Pancreas (tissue), 10 donors: ENCODE results near the gene RNF41. TPM values are rescaled to one million over a fixed set of nuclear protein-coding genes. Genes with fewer than 3 reads are reported as not detected.

Experiments used
- ATAC-seq, 4 donors: fragments of 200-7000 bp; cut with Tn5 transposase; one replicate each; pipeline versions ENCODE4 v1.8.0 to v1.9.1; 2020; ENCODE audit warnings: mild to moderate bottlenecking in 4 of 4, moderate library complexity in 4 of 4
- DNase-seq, 6 donors: peaks; one replicate each; pipeline ENCODE4 v3.0.0-alpha.2; 2020
- FAIRE-seq: peaks from 2 replicates; lab custom pipeline; 2012; peaks lifted over from hg19 to GRCh38; lab: Jason Lieb, UNC
- H3K27ac ChIP-seq, 4 donors: fragments of 200-600 bp; sonication (generic); 1 replicate in 3 of 4; 2 replicates in 1 of 4; pipeline versions ENCODE4 v1.5.0 to v1.8.0; 2020
- H3K27me3 ChIP-seq, 4 donors: fragments of 200-600 bp; one replicate each; pipeline ENCODE4 v1.8.0; 2021
- H3K36me3 ChIP-seq, 3 donors: fragments of 200-600 bp; sonication (generic) in 1 of 3; one replicate each; pipeline versions ENCODE4 v1.5.0 to v1.8.0; 2020 to 2021
- H3K4me1 ChIP-seq, 3 donors: fragments of 200-600 bp; one replicate each; pipeline ENCODE4 v1.8.0; 2021
- H3K4me3 ChIP-seq, 4 donors: fragments of 200-600 bp; sonication (generic) in 2 of 4; one replicate each; pipeline versions ENCODE4 v1.5.0 to v1.8.0; 2020 to 2021
- H3K9me3 ChIP-seq, 4 donors: fragments of 200-600 bp; one replicate each; pipeline ENCODE4 v1.8.0; 2021
- CTCF ChIP-seq, 4 donors: fragments of 200-600 bp; sonication (generic) in 3 of 4; IDR thresholded peaks; one replicate each; pipeline versions ENCODE4 v1.5.0 to v1.8.0; 2021; ENCODE audit warnings: antibody characterized with exemption in 4 of 4
- WGBS, 2 donors: extraction: QIAGEN DNeasy Blood & Tissue Kit; methylation state at CpG; one replicate each; pipeline ENCODE4 v1.1.7; 2013; 5-methylcytosine and 5-hydroxymethylcytosine counted together
- intact Hi-C, 3 donors: fragments of 100-400 bp; cut with DNase I; formaldehyde crosslinking; loops; one replicate each; pipeline versions ENCODE4 v1.11.1 to v1.14.2; 2022
- polyA plus RNA-seq, 2 donors: library from polyadenylated mRNA; stranded (reverse); fragments of 200-250 nt; gene quantifications; one replicate each; pipeline ENCODE4 v1.2.3, GENCODE V29; 2013
- total RNA-seq, 6 donors: library from RNA; stranded (reverse); fragmentation: NEBNext Ultra II Directional in 4 of 6; extraction: Animal tissue kit (Norgen Biotek cat#: 25700) in 4 of 6; gene quantifications; one replicate each; pipeline versions ENCODE4 v1.2.1 to v1.2.4, GENCODE V29; 2021 to 2023
- donor health status: healthy with polysubstance abuse.
- donor health status: DM: no; HTN: no; CAD: no; lungs with moderate emphysema.
- donor health status: DM: no; HTN: no; CAD: no.
- donor health status: control.
- donor health status: control.
- donor health status: Bipolar disorder and iron deficiency.
- donor health status: DM: yes; HTN: yes; CAD: no.
- donor health status: DM: no; HTN: no; CAD: no.
- donor health status: DM: no; HTN: no; CAD: no.
- donor health status: DM: yes; HTN: yes; CAD: no.

Gene RNF41
- total and polyA plus RNA-seq, 8 donors = 6.8 to 21.9 (median 15.9) TPM

- Histone ChIP-seq H3K27me3 (no peaks in the 10 kb centered on the region), H3K36me3 (no peaks in the 10 kb centered on the region), H3K4me1 (peaks cover 0 to 28% (median 10%) of the 10 kb centered on the region in 3 donors), H3K4me3 (peak overlapping the region; percentile 42 to 69 (median 62)), H3K27ac (peak overlapping the region; percentile 89 to 99 (median 98)), H3K9me3 (no peaks in the 10 kb centered on the region)
- no peak for TF ChIP-seq CTCF (IDR thresholded peaks at IDR 0.05)
- 5 to 8% methylated on average over 10 of the region's 10 CpGs for WGBS, 2 donors
- FAIRE-seq (no peak), DNase-seq (no peak), ATAC-seq (no peak)
- intact Hi-C loops = no loop called here
Measured at GRCh38 chr12:56220611-56221231, 1.0 kb downstream of the RNF41 start.

GRCh38 chr12:56219840-56220239 is 1.9 kb downstream of the RNF41 start:
- Histone ChIP-seq H3K4me3 (no peak overlapping the region), H3K9me3 (no peaks in the 10 kb centered on the region), H3K27ac (no peak overlapping the region), H3K36me3 (peaks cover 0 to 6% (median 1%) of the 10 kb centered on the region in 3 donors), H3K4me1 (peaks cover 0 to 25% (median 10%) of the 10 kb centered on the region in 3 donors), H3K27me3 (no peaks in the 10 kb centered on the region)
- FAIRE-seq (no peak), DNase-seq (no peak), ATAC-seq (no peak)
- 84 to 85% methylated on average over 9 of the region's 9 CpGs for WGBS, 2 donors
- TF ChIP-seq CTCF (IDR thresholded peaks at IDR 0.05) = no peak
- intact Hi-C loops = no loop called here

GRCh38 chr12:56216461-56216860 is 5.3 kb downstream of the RNF41 start:
- Histone ChIP-seq H3K27ac (no peak overlapping the region), H3K36me3 (peaks cover 0 to 38% (median 25%) of the 10 kb centered on the region in 3 donors)
- intact Hi-C loops = no loop called here

GRCh38 chr12:56213878-56214277 is 7.8 kb downstream of the RNF41 start:
- Histone ChIP-seq H3K27ac (no peak overlapping the region), H3K36me3 (peaks cover 0 to 58% (median 29%) of the 10 kb centered on the region in 3 donors), H3K4me1 (no peaks in the 10 kb centered on the region), H3K27me3 (no peaks in the 10 kb centered on the region), H3K9me3 (no peaks in the 10 kb centered on the region), H3K4me3 (no peak overlapping the region)
- intact Hi-C loops = no loop called here
- ATAC-seq (no peak), FAIRE-seq (no peak), DNase-seq (no peak)
- no peak for TF ChIP-seq CTCF (IDR thresholded peaks at IDR 0.05)
- WGBS, 2 donors = 72 to 81% methylated on average over 5 of the region's 5 CpGs

More at GRCh38 chr12:56216461-56216860, 5.3 kb downstream of the RNF41 start:
- ATAC-seq (no peak), FAIRE-seq (no peak), DNase-seq (no peak)
- WGBS, 2 donors = 77 to 79% methylated on average over 3 of the region's 3 CpGs
- H3K9me3 ChIP-seq = no peaks in the 10 kb centered on the region
- no peak overlapping the region for H3K4me3 ChIP-seq
- H3K4me1 ChIP-seq = peaks cover 0 to 10% (median 0%) of the 10 kb centered on the region in 3 donors
- TF ChIP-seq CTCF (IDR thresholded peaks at IDR 0.05) = no peak
- no peaks in the 10 kb centered on the region for H3K27me3 ChIP-seq

GRCh38 chr12:56212361-56212760 is 9.4 kb downstream of the RNF41 start:
- Histone ChIP-seq H3K27ac (no peak overlapping the region), H3K4me1 (no peaks in the 10 kb centered on the region), H3K4me3 (no peak overlapping the region), H3K36me3 (peaks cover 6 to 67% (median 38%) of the 10 kb centered on the region in 3 donors), H3K27me3 (no peaks in the 10 kb centered on the region), H3K9me3 (no peaks in the 10 kb centered on the region)
- intact Hi-C loops = no loop called here
- FAIRE-seq (no peak), DNase-seq (no peak), ATAC-seq (no peak)
- 84% methylated on average over 1 of the region's 1 CpG for WGBS, 2 donors
- no peak for TF ChIP-seq CTCF (IDR thresholded peaks at IDR 0.05)
